Activated naive CD8-positive, alpha-beta T cell treated with anti-CD3 and anti-CD28 coated beads, Interleukin-2, amount 50 U/mL, for 16 hours (primary cell): ENCODE measurements around the gene HAND1.
"Not testable (repeated sequence)": the region's sequence is repeated elsewhere in the genome, so short reads cannot be mapped to it uniquely, and the experiment has no call there.

Source experiments
- DNase-seq: peaks from one replicate; pipeline ENCODE4 v3.0.0-alpha.2; 2020; ENCODE audit warnings: low read depth, low spot score

HAND1 gene

DNA sequence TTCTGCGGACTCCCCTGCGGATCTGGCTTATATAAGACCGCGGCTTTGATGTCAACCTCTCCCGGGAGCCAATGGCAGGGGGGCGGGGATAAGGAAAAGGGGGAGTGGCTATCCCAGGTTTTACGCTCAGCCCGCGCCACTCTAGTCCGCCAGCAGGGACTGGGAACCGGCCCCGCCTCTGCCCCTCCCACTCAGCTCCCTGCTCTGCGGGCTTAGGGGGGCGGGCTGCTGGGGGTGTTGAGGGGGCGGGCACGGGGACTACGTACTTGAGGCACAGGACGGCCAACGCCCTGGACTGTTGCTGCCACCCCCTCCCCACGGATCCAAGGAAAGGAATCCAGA lies at the start of gene HAND1:
Gene HAND1, minus strand, starts transcription at position 4 of the 342 bp plus-strand sequence. CDS start 219 bp downstream, outside the sequence.
- DNase-seq = no peak

GRCh38 chr5:154526231-154527226 lies 48.5 kb upstream of the HAND1 start:
- no peak for DNase-seq

DNA sequence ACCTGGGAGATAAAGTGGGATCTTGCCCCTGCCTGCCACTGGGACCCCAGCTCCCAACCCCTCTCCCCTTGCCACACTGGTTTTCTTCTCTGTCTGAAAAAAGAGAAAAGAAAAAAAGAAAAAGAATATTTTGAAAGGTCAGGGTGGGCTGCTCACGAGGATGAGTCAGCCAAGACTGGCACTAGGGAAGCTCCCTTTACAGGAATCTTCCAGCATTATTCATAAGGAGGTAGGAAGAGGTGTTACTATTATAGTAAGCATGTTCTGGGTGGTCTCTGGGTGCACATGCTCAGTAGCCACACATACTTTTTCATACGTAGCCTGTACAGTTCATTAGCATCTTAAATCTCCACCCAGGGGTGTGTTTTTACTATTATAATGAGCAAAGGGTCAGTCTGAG lies 46.8 kb upstream of the HAND1 start:
- DNase-seq = no peak

- no peak for DNase-seq
These were observed 46.2 kb upstream of the HAND1 start for GRCh38 chr5:154524181-154524580.

- DNase-seq = no peak
These were observed 45.7 kb upstream of the HAND1 start for GRCh38 chr5:154523709-154524108.

GRCh38 chr5:154523104-154523503 lies 45.1 kb upstream of the HAND1 start:
- no peak for DNase-seq

- no peak for DNase-seq
These were observed 44.3 kb upstream of the HAND1 start for GRCh38 chr5:154522284-154522683.

- DNase-seq = no peak
These were observed 43.7 kb upstream of the HAND1 start for GRCh38 chr5:154521756-154522155.

DNA sequence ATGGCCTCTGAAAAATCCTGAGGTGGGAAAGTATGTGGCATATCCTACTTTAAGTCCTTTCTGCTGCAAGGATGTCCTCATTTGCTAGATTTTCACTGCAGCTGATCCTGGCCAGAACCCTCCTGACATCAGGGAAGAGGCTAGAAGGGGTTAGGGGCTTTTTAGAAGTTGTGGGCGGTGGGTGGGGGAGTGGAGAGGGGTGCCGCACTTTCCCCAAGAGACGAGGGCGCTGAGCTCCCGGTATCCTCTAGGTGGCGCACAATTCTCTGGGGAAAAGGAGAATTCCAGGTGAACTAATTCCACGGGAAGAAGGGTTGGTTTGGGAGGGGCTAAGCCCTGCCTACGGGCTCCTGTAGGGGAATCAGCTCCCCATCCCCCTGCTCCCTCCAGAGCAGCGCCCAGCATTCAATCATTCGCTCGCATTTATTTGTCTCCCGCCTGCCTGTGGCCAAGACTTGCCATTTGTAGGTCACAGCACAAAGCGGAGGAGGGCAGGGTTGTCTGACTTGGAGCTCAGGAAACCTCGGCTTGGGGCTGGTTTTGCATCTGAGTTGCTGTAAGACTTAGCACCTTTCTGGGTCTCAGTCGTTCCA lies 42.9 kb upstream of the HAND1 start:
- no peak for DNase-seq

GRCh38 chr5:154519359-154519758 lies 41.3 kb upstream of the HAND1 start:
- no peak for DNase-seq

DNA sequence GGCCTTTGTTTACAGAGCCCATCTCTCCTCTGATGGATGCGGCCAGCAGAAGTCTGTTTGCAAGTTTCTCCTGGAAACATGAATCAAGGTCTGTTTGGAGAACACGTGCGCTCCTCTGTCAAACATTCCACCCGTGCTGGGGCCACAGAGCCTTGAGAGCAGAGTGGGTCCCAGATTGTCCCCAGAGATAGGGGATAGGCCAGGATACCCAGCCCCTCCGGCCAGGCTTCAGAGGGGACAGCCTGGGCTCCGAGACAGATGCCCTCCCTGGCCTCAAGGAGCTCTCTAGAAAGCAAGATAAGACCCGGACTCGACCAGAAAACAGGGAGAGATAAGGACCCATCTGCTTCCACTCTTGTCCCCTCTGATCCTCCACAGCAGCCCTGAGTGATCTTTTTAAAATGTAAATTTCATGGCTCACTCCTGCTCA lies 40.4 kb upstream of the HAND1 start:
- DNase-seq = no peak

- DNase-seq = no peak
These were observed 39.9 kb upstream of the HAND1 start for GRCh38 chr5:154517810-154518437.

GRCh38 chr5:154517181-154517580 lies 39.2 kb upstream of the HAND1 start:
- DNase-seq = no peak

DNA sequence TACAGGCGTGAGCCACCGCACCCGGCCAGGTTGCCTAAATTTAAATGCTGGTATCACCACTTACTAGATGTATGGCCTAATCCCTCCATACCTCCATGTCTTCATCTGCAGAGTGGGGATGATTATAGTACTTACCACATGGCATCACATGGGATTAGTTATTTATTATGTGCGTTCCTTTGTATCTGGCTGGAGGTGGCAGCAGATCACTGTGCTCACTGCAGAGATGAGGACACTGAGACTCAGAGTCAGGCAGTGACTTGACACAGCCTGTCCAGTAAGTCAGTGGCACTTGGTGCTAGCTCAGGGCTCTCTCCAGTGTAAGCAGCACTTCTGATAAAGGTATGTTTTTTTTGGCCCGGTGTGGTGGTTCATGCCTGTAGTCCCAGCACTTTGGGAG lies 38.4 kb upstream of the HAND1 start:
- no peak for DNase-seq

GRCh38 chr5:154515488-154515887 lies 37.5 kb upstream of the HAND1 start:
- DNase-seq = not testable (repeated sequence)

- DNase-seq = no peak
These were observed 36.3 kb upstream of the HAND1 start for GRCh38 chr5:154514331-154514730.

GRCh38 chr5:154513669-154514084 lies 35.6 kb upstream of the HAND1 start:
- DNase-seq = no peak

DNA sequence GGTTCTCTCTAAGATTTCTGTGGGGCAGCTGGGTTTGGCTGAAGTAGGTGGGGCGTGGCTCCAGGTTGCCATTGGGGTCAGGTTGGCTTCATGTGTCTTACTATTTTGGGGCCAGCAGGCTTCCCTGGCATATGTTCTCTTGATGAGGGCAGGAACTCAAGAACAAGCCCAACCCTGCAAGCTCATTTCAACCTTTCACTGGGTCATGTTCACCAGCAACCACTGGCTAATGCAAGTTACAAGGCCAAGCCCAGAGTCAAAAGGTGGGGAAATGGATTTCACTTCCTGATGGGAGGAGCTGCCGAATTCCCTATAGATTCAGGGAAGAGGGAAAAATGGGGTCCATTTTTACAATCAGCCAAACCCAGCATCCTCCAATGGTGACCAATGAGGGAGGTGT lies 34.0 kb upstream of the HAND1 start:
- no peak for DNase-seq

- DNase-seq = no peak
These were observed 31.9 kb upstream of the HAND1 start for GRCh38 chr5:154509784-154510555.

GRCh38 chr5:154508114-154508513 lies 30.1 kb upstream of the HAND1 start:
- DNase-seq = no peak

DNA sequence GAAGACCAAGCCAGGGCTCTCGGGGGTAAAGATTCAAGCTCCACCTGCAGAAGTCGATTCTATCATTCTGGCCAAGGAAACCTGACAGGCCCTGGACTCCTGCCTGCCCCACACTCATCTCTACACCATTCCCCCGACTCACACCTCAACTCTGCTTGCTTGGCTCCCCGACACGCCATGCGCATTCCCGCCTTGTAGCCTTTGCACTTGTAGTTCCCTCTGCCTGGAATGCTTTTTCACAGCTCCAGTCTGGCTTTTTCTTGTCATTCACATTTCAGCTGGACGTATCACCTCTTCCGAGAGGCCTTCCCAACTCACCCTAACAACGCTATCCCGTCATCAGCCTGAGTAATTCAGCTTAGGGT lies 28.7 kb upstream of the HAND1 start:
- no peak for DNase-seq
